WERI-Rb-1 (cell line): Measurements from ENCODE around the gene FLYWCH1.

Source experiments
- DNase-seq: peaks from one replicate; pipeline ENCODE4 v3.0.0-alpha.2; 2020
- H3K27ac ChIP-seq: fragments of 250-450 bp; sonication (Bioruptor Pico); 2 replicates; pipeline ENCODE4 v1.5.1; 2020; ENCODE audit warnings: mild to moderate bottlenecking, moderate library complexity
- H3K27me3 ChIP-seq: fragments of 250-450 bp; sonication (Bioruptor Pico); 2 replicates; pipeline ENCODE4 v1.5.1; 2021; ENCODE audit warnings: mild to moderate bottlenecking, low read depth, moderate library complexity; ENCODE audit not compliant: insufficient read depth, severe bottlenecking
- H3K36me3 ChIP-seq: fragments of 250-450 bp; sonication (Bioruptor Pico); 2 replicates; pipeline ENCODE4 v1.5.1; 2020; ENCODE audit warnings: mild to moderate bottlenecking, moderate library complexity
- H3K4me3 ChIP-seq: 2 replicates; pipeline ENCODE4 v1.5.1; 2011; ENCODE audit warnings: low read depth, mild to moderate bottlenecking, control low read depth, low read length
- H3K9me3 ChIP-seq: fragments of 250-450 bp; sonication (Bioruptor Pico); 2 replicates; pipeline ENCODE4 v1.5.1; 2021; ENCODE audit warnings: mild to moderate bottlenecking, moderate library complexity; ENCODE audit not compliant: severe bottlenecking
- CTCF ChIP-seq: IDR thresholded peaks from 2 replicates; pipeline ENCODE4 v1.5.1; 2011; ENCODE audit warnings: low read depth, mild to moderate bottlenecking, control low read depth, inconsistent platforms, low read length

FLYWCH1 gene

DNA sequence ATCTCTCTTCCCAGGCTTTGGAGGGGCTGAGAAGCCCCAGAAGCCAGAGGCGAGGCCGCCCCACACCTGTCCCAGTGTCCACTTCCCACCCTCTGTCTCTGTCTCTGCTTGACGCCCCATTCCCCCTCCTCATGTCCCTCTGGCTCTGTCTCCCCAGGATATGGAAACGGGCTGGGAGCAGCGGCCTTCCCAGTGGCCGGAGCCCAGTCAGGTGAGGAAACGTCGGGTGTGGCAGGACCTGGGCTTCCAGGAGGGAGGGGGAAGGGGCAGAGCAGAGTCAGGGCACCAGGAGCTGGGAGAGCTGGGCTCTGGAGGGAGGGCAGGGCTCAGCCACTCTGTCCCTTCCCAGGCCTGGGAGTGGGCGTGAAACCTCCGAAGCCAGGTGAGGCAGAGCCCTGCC, 79.2 kb downstream of the FLYWCH1 start:
- no peak for DNase-seq
- Histone ChIP-seq H3K27ac (no peak overlapping the region), H3K27me3 (no peaks in the 10 kb centered on the region), H3K9me3 (no peaks in the 10 kb centered on the region), H3K36me3 (no peaks in the 10 kb centered on the region), H3K4me3 (no peak overlapping the region)
- no peak for TF ChIP-seq CTCF

DNA sequence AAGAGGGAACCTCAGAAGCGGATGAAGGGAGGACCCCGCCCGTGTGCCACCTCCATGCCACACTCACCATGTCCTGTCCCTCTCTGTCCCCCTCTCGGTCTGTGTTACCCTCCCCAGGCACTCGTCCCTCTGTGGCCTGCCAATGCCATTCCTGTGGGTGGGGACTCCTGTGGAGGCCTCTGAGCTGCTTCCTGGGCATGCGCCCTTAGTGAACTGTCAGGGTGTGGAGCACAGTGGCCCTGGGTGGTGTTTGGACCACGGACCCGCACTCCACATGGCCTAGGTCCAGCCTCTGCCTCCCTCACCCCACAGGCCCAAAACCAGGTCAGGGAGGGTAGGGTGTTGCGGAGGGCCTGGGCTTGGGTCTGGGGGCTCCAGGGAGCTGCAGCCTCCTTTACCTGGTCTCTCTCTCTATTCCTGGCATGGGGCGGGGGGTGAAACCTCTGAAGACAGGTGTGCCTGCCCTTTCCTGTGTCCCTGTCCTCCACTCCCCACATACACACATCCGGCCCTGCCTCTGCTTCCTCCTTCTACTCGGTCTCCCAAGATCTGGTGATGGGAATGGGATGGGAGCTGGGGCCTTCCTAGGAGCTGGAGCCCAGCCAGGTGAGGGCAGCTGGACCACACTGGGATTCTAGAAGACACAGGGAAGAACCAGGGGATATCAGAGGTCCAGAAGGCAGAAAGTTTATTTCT, 80.0 kb downstream of the FLYWCH1 start:
- H3K27ac ChIP-seq, result no peak overlapping the region

DNA sequence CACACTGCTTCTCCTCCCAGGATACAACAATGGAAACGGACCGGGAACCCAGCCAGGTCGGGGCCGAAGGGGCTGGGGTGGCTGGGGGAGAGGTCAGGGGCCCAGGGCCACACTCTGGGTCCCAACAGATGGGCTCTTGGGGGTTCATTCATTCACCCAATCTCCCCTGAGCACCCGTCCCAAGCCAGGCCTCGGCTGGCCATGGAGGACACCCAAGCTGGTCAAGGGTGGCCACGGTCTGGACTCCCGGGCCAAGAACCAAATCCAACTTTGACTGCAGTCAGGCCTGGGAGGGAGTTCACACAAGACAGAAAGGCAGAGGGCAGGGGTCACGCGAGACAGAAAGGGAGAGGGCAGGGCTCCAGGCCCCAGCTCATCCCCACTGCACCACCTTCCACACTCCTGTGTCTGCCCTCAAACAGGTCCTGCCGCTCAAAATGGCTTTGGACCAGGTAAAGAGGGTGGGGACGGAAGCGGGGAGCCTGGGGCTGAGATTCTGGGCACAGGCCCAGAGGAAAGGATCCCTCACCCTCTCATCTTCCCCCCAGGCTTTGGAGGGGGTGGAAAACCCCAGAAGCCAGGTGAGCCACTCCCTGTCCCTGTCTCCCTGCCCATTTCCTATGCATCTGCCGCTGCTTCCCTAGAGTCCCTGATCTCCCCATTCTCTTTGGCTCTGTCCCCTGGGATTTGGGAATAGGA, 80.8 kb downstream of the FLYWCH1 start:
- no peaks in the 10 kb centered on the region for H3K9me3 ChIP-seq
- no peak for TF ChIP-seq CTCF
- H3K4me3 ChIP-seq, result no peak overlapping the region
- no peaks in the 10 kb centered on the region for H3K27me3 ChIP-seq
- H3K36me3 ChIP-seq, result no peaks in the 10 kb centered on the region
- H3K27ac ChIP-seq, result no peak overlapping the region
- DNase-seq, result no peak

More for the DNA sequence above, 80.0 kb downstream of the FLYWCH1 start:
- no peak for TF ChIP-seq CTCF
- Histone ChIP-seq H3K36me3 (no peaks in the 10 kb centered on the region), H3K4me3 (no peak overlapping the region), H3K9me3 (no peaks in the 10 kb centered on the region), H3K27me3 (no peaks in the 10 kb centered on the region)
- no peak for DNase-seq

- Histone ChIP-seq H3K36me3 (no peaks in the 10 kb centered on the region), H3K27ac (no peak overlapping the region), H3K27me3 (no peaks in the 10 kb centered on the region), H3K4me3 (no peak overlapping the region), H3K9me3 (no peaks in the 10 kb centered on the region)
- DNase-seq, result no peak
- no peak for TF ChIP-seq CTCF
These were observed 84.6 kb downstream of the FLYWCH1 start for GRCh38 chr16:2996298-2996697.

DNA sequence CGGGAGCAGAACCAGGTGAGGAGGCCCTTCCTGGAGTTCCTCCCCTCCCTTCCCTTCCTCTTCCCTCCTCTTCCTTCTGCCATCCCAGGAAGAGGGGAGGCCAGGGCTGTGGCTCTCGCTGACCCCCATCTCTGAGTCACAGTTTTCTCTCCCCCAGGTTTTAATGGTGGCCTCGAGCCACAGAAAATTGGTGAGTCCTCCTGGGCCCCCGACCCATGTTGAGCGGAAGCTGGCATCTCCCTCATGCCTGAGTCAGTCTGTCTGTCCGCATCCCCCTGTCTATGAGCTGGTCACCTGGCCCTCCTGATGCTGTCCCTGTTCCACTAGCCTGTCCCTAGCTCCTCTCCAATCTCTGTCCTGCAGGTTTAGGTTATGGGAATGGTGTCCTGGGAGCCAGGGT, 88.2 kb downstream of the FLYWCH1 start:
- Histone ChIP-seq H3K27ac (no peak overlapping the region), H3K27me3 (no peaks in the 10 kb centered on the region), H3K36me3 (no peaks in the 10 kb centered on the region), H3K4me3 (no peak overlapping the region), H3K9me3 (no peaks in the 10 kb centered on the region)
- DNase-seq, result no peak
- TF ChIP-seq CTCF, result no peak
